Prostate gland (tissue), 2 donors: ENCODE data around the gene RAB7A.

ENCODE experiments used
- CTCF ChIP-seq, 4 experiments: fragments of 200-600 bp in 2 of 4; fragments of 450-650 bp in 2 of 4; sonication (generic) in 2 of 4; IDR thresholded peaks; 1 replicate in 3 of 4; 2 replicates in 1 of 4; pipeline ENCODE4 v1.5.1; 2016 to 2019; ENCODE audit warnings: antibody characterized with exemption in 4 of 4, mild to moderate bottlenecking in 2 of 4, moderate library complexity in 2 of 4
- POLR2A ChIP-seq: fragments of 450-650 bp; IDR thresholded peaks from one replicate; pipeline ENCODE4 v1.6.1; 2016; ENCODE audit warnings: antibody characterized with exemption, mild to moderate bottlenecking
- POLR2AphosphoS5 ChIP-seq: sonication (generic); formaldehyde crosslinking; IDR thresholded peaks from one replicate; pipeline ENCODE4 v1.6.1; 2017; ENCODE audit warnings: antibody characterized with exemption

DNA sequence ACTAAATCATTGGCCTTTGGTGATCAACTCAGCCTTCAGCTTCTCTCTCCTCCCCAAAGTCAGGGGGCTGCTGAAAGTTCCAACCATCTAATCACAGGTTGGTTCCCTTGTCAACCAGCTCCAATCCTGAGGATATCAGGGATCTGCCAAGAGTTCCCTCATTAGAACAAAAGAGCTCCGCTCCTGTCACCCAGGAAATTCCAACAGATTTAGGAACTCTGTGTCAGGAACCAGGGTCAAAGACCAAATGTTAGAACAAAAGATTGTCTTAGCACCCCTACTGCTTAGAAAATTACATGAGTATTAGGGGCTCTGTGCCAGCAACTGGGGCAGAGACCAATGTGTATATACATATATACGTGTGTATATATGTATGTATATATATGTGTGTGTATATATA, 32.3 kb upstream of the RAB7A start:
- TF ChIP-seq CTCF (IDR thresholded peaks at IDR 0.05) (no peak), POLR2A (no peak), POLR2AphosphoS5 (no peak)
